ENCODE results near the gene STUM.

STUM gene

DNA sequence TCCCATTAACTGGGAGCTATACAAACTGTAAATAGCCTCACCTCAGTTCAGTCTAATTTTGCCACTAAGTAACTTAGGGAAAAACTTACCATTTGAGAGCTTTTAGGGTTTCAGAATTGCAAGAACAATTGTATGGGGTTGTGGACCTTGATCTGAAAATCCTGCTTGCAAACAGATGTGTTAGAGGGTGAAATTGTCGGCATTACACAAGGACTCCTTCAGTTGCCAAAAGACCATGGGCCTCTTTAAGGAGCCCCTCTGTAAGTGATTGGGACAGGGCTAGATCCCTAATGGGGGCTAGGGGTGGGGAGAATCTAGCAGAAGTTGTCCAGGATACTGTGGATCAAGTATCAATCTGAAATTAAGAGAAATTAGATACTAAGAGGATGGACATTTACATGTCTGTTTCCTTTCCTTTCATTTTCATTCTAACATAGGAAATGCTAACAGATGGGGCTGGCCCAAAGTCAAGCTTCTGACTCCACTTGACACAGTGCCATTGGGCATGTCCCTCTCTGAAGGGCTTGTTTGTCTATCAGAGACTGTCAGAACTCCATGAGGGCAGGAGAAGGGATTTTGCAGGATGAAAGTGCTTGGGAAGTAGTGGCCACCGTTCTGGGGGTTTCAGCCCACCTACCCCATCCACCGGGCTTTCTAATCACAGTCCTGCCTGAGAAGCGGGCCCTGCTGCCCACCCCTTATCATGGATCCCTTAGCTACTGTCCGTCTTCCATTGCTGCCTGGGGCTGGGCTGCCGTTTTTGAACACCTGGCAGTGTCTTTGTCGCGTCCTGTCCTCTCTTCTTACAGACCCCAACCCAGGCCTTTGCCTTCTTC lies 54.7 kb downstream of the STUM start:
- H3K4me3 ChIP-seq (ENCODE audit: low read depth, low read length), result no peak overlapping the region
- no peak overlapping the region for H4K8ac ChIP-seq (ENCODE audit: low read depth, low read length)
- H3K27ac ChIP-seq (ENCODE audit: low read depth, low read length), result no peak overlapping the region
- H3K79me1 ChIP-seq (ENCODE audit: low read length), result no peaks in the 10 kb centered on the region
- H2BK5ac ChIP-seq (ENCODE audit: low read depth, low read length, poor library complexity), result no peak overlapping the region
- no peak overlapping the region for H3K4me2 ChIP-seq (ENCODE audit: low read length)
- peaks cover 3% of the 10 kb centered on the region for H3K9me3 ChIP-seq (ENCODE audit: insufficient read depth, low read depth, low read length)
- H3K27me3 ChIP-seq (ENCODE audit: insufficient read depth, low read length), result no peaks in the 10 kb centered on the region
- no peak overlapping the region for H3K9ac ChIP-seq (ENCODE audit: low read length)
- H4K12ac ChIP-seq (ENCODE audit: low read depth, low read length), result no peak overlapping the region
- H3K23ac ChIP-seq (ENCODE audit: low read length), result no peak overlapping the region
- H2AK5ac ChIP-seq (ENCODE audit: low read length), result no peak overlapping the region
- H2AFZ ChIP-seq (ENCODE audit: insufficient read depth, low read length, poor library complexity), result no peak overlapping the region
- H3K4me1 ChIP-seq (ENCODE audit: control insufficient read depth in 1 of 2, insufficient read depth in 2 of 2, low read length in 2 of 2), result peaks cover 16 to 25% of the 10 kb centered on the region in 2 experiments
- H2BK120ac ChIP-seq (ENCODE audit: insufficient read depth, low read length, poor library complexity), result no peak overlapping the region
- H3K14ac ChIP-seq (ENCODE audit: low read length), result no peak overlapping the region
- no peak overlapping the region for H4K91ac ChIP-seq (ENCODE audit: low read depth, low read length)
- DNase-seq, result peak in 1 of 2 donors; percentile 30
- no peak overlapping the region for H3K4ac ChIP-seq (ENCODE audit: low read depth, low read length)
- WGBS (ENCODE audit: extremely low coverage, insufficient coverage, insufficient read length), result no CpG with 5 or more reads among the region's 8 CpGs
- no peaks in the 10 kb centered on the region for H3K79me2 ChIP-seq (ENCODE audit: control insufficient read depth, insufficient read depth, low read length, poor library complexity)
- no peak overlapping the region for H3K18ac ChIP-seq (ENCODE audit: low read length)
- H3K36me3 ChIP-seq (ENCODE audit: control insufficient read depth in 1 of 2, insufficient read depth in 2 of 2, low read length in 2 of 2), result no peaks in the 10 kb centered on the region
- H2BK12ac ChIP-seq (ENCODE audit: low read length), result no peak overlapping the region

DNA sequence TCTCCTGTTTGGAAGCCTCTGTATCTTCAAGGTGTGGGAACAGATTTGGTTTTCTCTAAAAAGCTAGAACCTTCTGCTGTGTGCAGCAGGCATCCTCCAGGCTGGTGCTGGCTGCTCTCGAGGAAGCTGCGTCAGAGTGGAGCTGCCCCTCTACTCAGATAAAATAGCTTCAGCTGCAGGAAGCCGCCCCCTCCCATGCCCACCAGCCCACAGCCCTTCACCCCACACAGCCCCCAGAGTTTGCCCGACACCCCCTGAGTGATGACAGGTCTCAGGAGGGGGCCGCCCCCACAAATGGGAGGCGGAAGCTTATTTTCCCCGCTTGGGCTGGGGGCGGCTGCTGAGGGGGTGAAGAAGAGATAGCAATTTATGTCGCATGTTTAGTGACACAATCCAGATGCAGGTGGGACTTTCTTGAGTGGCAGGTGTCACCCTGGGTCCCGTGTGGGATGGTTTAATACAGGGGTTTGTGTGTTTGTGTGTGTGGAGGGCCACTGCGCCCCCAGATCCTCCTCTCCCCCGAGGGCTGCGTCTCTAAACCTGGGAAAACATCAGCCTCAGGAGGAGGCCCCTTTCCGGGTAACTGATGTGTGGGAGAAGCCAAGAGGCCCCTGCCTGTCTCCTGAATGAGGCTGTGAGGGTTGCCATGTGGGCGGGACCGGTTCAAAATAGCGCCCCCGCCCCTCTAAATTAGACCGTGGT lies 55.4 kb downstream of the STUM start:
- DNase-seq, result no peak
- H3K23ac ChIP-seq (ENCODE audit: low read length), result no peak overlapping the region
- no peak overlapping the region for H2BK120ac ChIP-seq (ENCODE audit: insufficient read depth, low read length, poor library complexity)
- no peak overlapping the region for H4K91ac ChIP-seq (ENCODE audit: low read depth, low read length)
- H3K4me1 ChIP-seq (ENCODE audit: control insufficient read depth in 1 of 2, insufficient read depth in 2 of 2, low read length in 2 of 2), result peaks cover 16 to 22% of the 10 kb centered on the region in 2 experiments
- H3K79me2 ChIP-seq (ENCODE audit: control insufficient read depth, insufficient read depth, low read length, poor library complexity), result no peaks in the 10 kb centered on the region
- H3K4ac ChIP-seq (ENCODE audit: low read depth, low read length), result no peak overlapping the region
- no peak overlapping the region for H3K14ac ChIP-seq (ENCODE audit: low read length)
- no peak overlapping the region for H3K27ac ChIP-seq (ENCODE audit: low read depth, low read length)
- no peaks in the 10 kb centered on the region for H3K79me1 ChIP-seq (ENCODE audit: low read length)
- no peak overlapping the region for H3K4me2 ChIP-seq (ENCODE audit: low read length)
- no peak overlapping the region for H4K8ac ChIP-seq (ENCODE audit: low read depth, low read length)
- H3K18ac ChIP-seq (ENCODE audit: low read length), result no peak overlapping the region
- H3K27me3 ChIP-seq (ENCODE audit: insufficient read depth, low read length), result no peaks in the 10 kb centered on the region
- no CpG with 5 or more reads among the region's 19 CpGs for WGBS (ENCODE audit: extremely low coverage, insufficient coverage, insufficient read length)
- H2BK12ac ChIP-seq (ENCODE audit: low read length), result no peak overlapping the region
- no peak overlapping the region for H3K4me3 ChIP-seq (ENCODE audit: low read depth, low read length)
- H2AFZ ChIP-seq (ENCODE audit: insufficient read depth, low read length, poor library complexity), result no peak overlapping the region
- H2AK5ac ChIP-seq (ENCODE audit: low read length), result no peak overlapping the region
- no peak overlapping the region for H3K9ac ChIP-seq (ENCODE audit: low read length)
- H3K9me3 ChIP-seq (ENCODE audit: insufficient read depth, low read depth, low read length), result peaks cover 3% of the 10 kb centered on the region
- no peak overlapping the region for H4K12ac ChIP-seq (ENCODE audit: low read depth, low read length)
- H2BK5ac ChIP-seq (ENCODE audit: low read depth, low read length, poor library complexity), result no peak overlapping the region
- no peaks in the 10 kb centered on the region for H3K36me3 ChIP-seq (ENCODE audit: control insufficient read depth in 1 of 2, insufficient read depth in 2 of 2, low read length in 2 of 2)

DNA sequence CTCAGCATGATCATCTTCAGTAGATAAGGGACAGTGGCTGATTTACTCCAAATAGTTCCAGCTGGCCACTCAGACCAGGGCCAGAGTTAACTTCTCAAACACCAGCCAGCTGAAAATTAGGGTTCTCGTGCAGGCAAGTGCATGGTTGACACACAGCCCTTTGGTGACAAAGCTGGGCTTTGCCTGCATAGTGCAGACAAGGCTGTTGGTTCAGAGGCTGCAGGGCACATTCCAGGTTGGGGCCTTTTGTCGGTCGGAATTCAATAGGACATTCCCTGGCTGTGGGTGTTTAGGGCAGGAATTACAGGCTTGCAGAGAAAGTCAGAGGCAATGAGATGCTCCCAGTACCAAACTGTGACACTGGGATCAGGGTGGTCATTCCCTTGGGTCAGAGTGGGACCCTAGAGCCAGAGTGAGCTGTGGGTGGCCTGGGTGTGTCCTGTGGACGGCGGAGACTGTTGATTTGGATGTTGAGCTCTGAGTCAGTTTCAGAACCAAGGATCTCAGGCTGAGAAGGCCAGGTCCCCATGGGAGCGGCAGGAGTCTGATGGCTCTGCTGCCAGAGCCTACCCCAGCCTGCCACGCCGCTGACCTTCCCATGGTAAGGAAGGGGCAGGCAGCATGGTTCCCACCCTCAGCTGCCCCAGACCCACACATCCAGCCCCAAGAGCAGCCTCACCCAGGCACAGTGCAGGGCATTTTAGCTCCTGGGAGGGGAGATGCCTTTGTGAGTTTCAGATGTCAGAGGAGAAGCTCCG lies 56.2 kb downstream of the STUM start:
- Histone ChIP-seq H3K4ac (ENCODE audit: low read depth, low read length) (no peak overlapping the region), H3K27ac (ENCODE audit: low read depth, low read length) (no peak overlapping the region), H2BK120ac (ENCODE audit: insufficient read depth, low read length, poor library complexity) (no peak overlapping the region), H3K14ac (ENCODE audit: low read length) (peak overlapping the region; percentile 12), H3K9ac (ENCODE audit: low read length) (no peak overlapping the region), H3K4me1 (ENCODE audit: control insufficient read depth in 1 of 2, insufficient read depth in 2 of 2, low read length in 2 of 2) (peaks cover 16 to 22% of the 10 kb centered on the region in 2 experiments), H2BK12ac (ENCODE audit: low read length) (peak overlapping the region; percentile 7), H3K23ac (ENCODE audit: low read length) (no peak overlapping the region), H3K27me3 (ENCODE audit: insufficient read depth, low read length) (no peaks in the 10 kb centered on the region), H3K4me2 (ENCODE audit: low read length) (no peak overlapping the region), H3K79me2 (ENCODE audit: control insufficient read depth, insufficient read depth, low read length, poor library complexity) (no peaks in the 10 kb centered on the region), H4K8ac (ENCODE audit: low read depth, low read length) (no peak overlapping the region), H3K18ac (ENCODE audit: low read length) (no peak overlapping the region), H2AK5ac (ENCODE audit: low read length) (no peak overlapping the region), H2AFZ (ENCODE audit: insufficient read depth, low read length, poor library complexity) (no peak overlapping the region), H3K36me3 (ENCODE audit: control insufficient read depth in 1 of 2, insufficient read depth in 2 of 2, low read length in 2 of 2) (no peaks in the 10 kb centered on the region), H4K91ac (ENCODE audit: low read depth, low read length) (no peak overlapping the region), H2BK5ac (ENCODE audit: low read depth, low read length, poor library complexity) (no peak overlapping the region), H3K79me1 (ENCODE audit: low read length) (no peaks in the 10 kb centered on the region), H3K4me3 (ENCODE audit: low read depth, low read length) (no peak overlapping the region), H4K12ac (ENCODE audit: low read depth, low read length) (no peak overlapping the region), H3K9me3 (ENCODE audit: insufficient read depth, low read depth, low read length) (peaks cover 3% of the 10 kb centered on the region)
- WGBS (ENCODE audit: extremely low coverage, insufficient coverage, insufficient read length), result no CpG with 5 or more reads among the region's 9 CpGs
- peak; percentile 89 to 94 for DNase-seq

GRCh38 chr1:226605318-226605950 lies 56.9 kb downstream of the STUM start:
- H3K27me3 ChIP-seq (ENCODE audit: insufficient read depth, low read length), result no peaks in the 10 kb centered on the region
- peaks cover under 1% of the 10 kb centered on the region for H3K9me3 ChIP-seq (ENCODE audit: insufficient read depth, low read depth, low read length)
- no peak overlapping the region for H2AFZ ChIP-seq (ENCODE audit: insufficient read depth, low read length, poor library complexity)
- peaks cover 16 to 22% of the 10 kb centered on the region in 2 experiments for H3K4me1 ChIP-seq (ENCODE audit: control insufficient read depth in 1 of 2, insufficient read depth in 2 of 2, low read length in 2 of 2)
- no peak overlapping the region for H3K4ac ChIP-seq (ENCODE audit: low read depth, low read length)
- H2BK120ac ChIP-seq (ENCODE audit: insufficient read depth, low read length, poor library complexity), result no peak overlapping the region
- no peak overlapping the region for H4K8ac ChIP-seq (ENCODE audit: low read depth, low read length)
- no CpG with 5 or more reads among the region's 9 CpGs for WGBS (ENCODE audit: extremely low coverage, insufficient coverage, insufficient read length)
- H3K79me1 ChIP-seq (ENCODE audit: low read length), result no peaks in the 10 kb centered on the region
- no peak for DNase-seq
- no peak overlapping the region for H4K91ac ChIP-seq (ENCODE audit: low read depth, low read length)
- H2AK5ac ChIP-seq (ENCODE audit: low read length), result no peak overlapping the region
- no peak overlapping the region for H3K4me3 ChIP-seq (ENCODE audit: low read depth, low read length)
- H3K4me2 ChIP-seq (ENCODE audit: low read length), result no peak overlapping the region
- H2BK5ac ChIP-seq (ENCODE audit: low read depth, low read length, poor library complexity), result no peak overlapping the region
- H3K36me3 ChIP-seq (ENCODE audit: control insufficient read depth in 1 of 2, insufficient read depth in 2 of 2, low read length in 2 of 2), result no peaks in the 10 kb centered on the region
- peak overlapping the region; percentile 7 for H2BK12ac ChIP-seq (ENCODE audit: low read length)
- H3K23ac ChIP-seq (ENCODE audit: low read length), result no peak overlapping the region
- H3K79me2 ChIP-seq (ENCODE audit: control insufficient read depth, insufficient read depth, low read length, poor library complexity), result no peaks in the 10 kb centered on the region
- H4K12ac ChIP-seq (ENCODE audit: low read depth, low read length), result no peak overlapping the region
- H3K9ac ChIP-seq (ENCODE audit: low read length), result no peak overlapping the region
- no peak overlapping the region for H3K18ac ChIP-seq (ENCODE audit: low read length)
- no peak overlapping the region for H3K14ac ChIP-seq (ENCODE audit: low read length)
- H3K27ac ChIP-seq (ENCODE audit: low read depth, low read length), result no peak overlapping the region
